Measurements from ENCODE around the gene PNPO. TPM values are rescaled to one million over a fixed set of nuclear protein-coding genes. Genes with fewer than 3 reads are reported as not detected.

PNPO gene
- total and polyA plus RNA-seq, 2 of the 13 experiments (the other 11 are each of a cell fraction or from before 2014, with no cell fraction given), result 47.9 to 63.3 TPM

GRCh38 chr17:47961406-47961805, 20.0 kb downstream of the PNPO start:
- ChIA-PET CTCF (ENCODE audit: low intra/inter-chr PET ratio, low total read pairs) (no interaction called here), POLR2A (interaction anchor here (2.9 to 15.1 kb wide), 3 partner anchors 7 to 20 kb away, joined by 13 to 267 read pairs (median 20); partner anchors contain the start of genes CDK5RAP3 and PNPO)
- in situ Hi-C loops (cut with HindIII; ENCODE audit: extremely low pct_ligation_motif_present, low pct_unique_long_range_greater_than_20kb) (no loop called here), intact Hi-C loops (cut with micrococcal nuclease; ENCODE audit: unreplicated experiment) (no loop called here)
- no peak for DNase-seq (ENCODE audit: low spot score)
- H3K27me3 ChIP-seq (ENCODE audit: control insufficient read depth in 1 of 2, insufficient read depth in 2 of 2, low read length in 2 of 2), result peaks cover 0 to 2% of the 10 kb centered on the region in 2 experiments; a peak in 4 of 5 replicates
- no peaks in the 10 kb centered on the region for H3K79me2 ChIP-seq (ENCODE audit: insufficient read depth, low read length)
- no peak overlapping the region for H3K9ac ChIP-seq (ENCODE audit: insufficient read depth, low read depth, low read length)
- H3K36me3 ChIP-seq (replicated peaks in 1 of 2; ENCODE audit: control insufficient read depth in 1 of 2, insufficient read depth in 2 of 2, low read length in 2 of 2), result no peaks in the 10 kb centered on the region
- no peak for ATAC-seq
- H3K4me2 ChIP-seq (ENCODE audit: low read depth, low read length), result no peak overlapping the region
- H4K20me1 ChIP-seq (ENCODE audit: insufficient read depth, low read length), result no peaks in the 10 kb centered on the region
- no TSS peak for BruUV-seq (replicated peaks)
- no peak overlapping the region for H3K4me3 ChIP-seq (replicated peaks in 1 of 3; ENCODE audit: insufficient read depth in 1 of 3, low read depth in 2 of 3, low read length in 3 of 3)
- TF ChIP-seq HBP1 (CRISPR knock-in tag; IDR thresholded peaks at IDR 0.05; ENCODE audit: low read depth) (no peak), MAFF (IDR thresholded peaks at IDR 0.05; ENCODE audit: low read depth, low read length) (peak; percentile 87), SRSF4 (IDR thresholded peaks at IDR 0.05; ENCODE audit: low read depth, low read length, poor library complexity, severe bottlenecking) (no peak), MAFK (conservative IDR thresholded peaks at IDR 0.05 in 1 of 2, IDR thresholded peaks at IDR 0.05 in 1 of 2; ENCODE audit: low read length in 2 of 2) (peak; percentile 94), MYPOP (CRISPR knock-in tag; IDR thresholded peaks at IDR 0.05) (no peak)
- peaks cover 63% of the 10 kb centered on the region for H3K4me1 ChIP-seq (ENCODE audit: insufficient read depth, low read length)
- no peak overlapping the region for H2AFZ ChIP-seq (ENCODE audit: low read length)
- no peaks in the 10 kb centered on the region for H3K9me3 ChIP-seq (ENCODE audit: low read length)
- no peak for FAIRE-seq
- H3K27ac ChIP-seq (ENCODE audit: extremely low read length, insufficient read depth, low read length), result no peak overlapping the region
- 68% methylated on average over 6 of the region's 6 CpGs for WGBS (ENCODE audit: low lambda C conversion rate)

GRCh38 chr17:47962901-47963300, 21.5 kb downstream of the PNPO start:
- H2AFZ ChIP-seq (ENCODE audit: low read length), result no peak overlapping the region
- peaks cover 63% of the 10 kb centered on the region for H3K4me1 ChIP-seq (ENCODE audit: insufficient read depth, low read length)

More at GRCh38 chr17:47962901-47963300, 21.5 kb downstream of the PNPO start:
- no peaks in the 10 kb centered on the region for H3K9me3 ChIP-seq (ENCODE audit: low read length)
- H3K9ac ChIP-seq (ENCODE audit: insufficient read depth, low read depth, low read length), result no peak overlapping the region
- TF ChIP-seq EEA1 (CRISPR knock-in tag; IDR thresholded peaks at IDR 0.05; ENCODE audit: borderline replicate concordance) (no peak), SIX1 (CRISPR knock-in tag; IDR thresholded peaks at IDR 0.05; ENCODE audit: borderline replicate concordance) (no peak), ZNF670 (CRISPR knock-in tag; IDR thresholded peaks at IDR 0.05; ENCODE audit: borderline replicate concordance) (no peak)
- intact Hi-C loops (cut with micrococcal nuclease; ENCODE audit: unreplicated experiment), result no loop called here
- CTCF ChIA-PET (ENCODE audit: low intra/inter-chr PET ratio, low total read pairs), result no interaction called here
- H3K4me3 ChIP-seq (replicated peaks in 1 of 3; ENCODE audit: insufficient read depth in 1 of 3, low read depth in 2 of 3, low read length in 3 of 3), result no peak overlapping the region
- no peak overlapping the region for H3K27ac ChIP-seq (ENCODE audit: extremely low read length, insufficient read depth, low read length)
- no peaks in the 10 kb centered on the region; a peak in 3 of 5 replicates for H3K27me3 ChIP-seq (ENCODE audit: control insufficient read depth in 1 of 2, insufficient read depth in 2 of 2, low read length in 2 of 2)
- DNase-seq (ENCODE audit: low spot score), result no peak
- POLR2A ChIA-PET, result no interaction called here
- no peak overlapping the region for H3K4me2 ChIP-seq (ENCODE audit: low read depth, low read length)
- WGBS (ENCODE audit: low lambda C conversion rate), result 78% methylated on average over 3 of the region's 3 CpGs
- no peak for ATAC-seq
- in situ Hi-C loops (cut with HindIII; ENCODE audit: extremely low pct_ligation_motif_present, low pct_unique_long_range_greater_than_20kb), result no loop called here
- BruUV-seq (replicated peaks), result no TSS peak
- no peaks in the 10 kb centered on the region for H4K20me1 ChIP-seq (ENCODE audit: insufficient read depth, low read length)
- FAIRE-seq, result no peak
- H3K36me3 ChIP-seq (replicated peaks in 1 of 2; ENCODE audit: control insufficient read depth in 1 of 2, insufficient read depth in 2 of 2, low read length in 2 of 2), result no peaks in the 10 kb centered on the region
- no peaks in the 10 kb centered on the region for H3K79me2 ChIP-seq (ENCODE audit: insufficient read depth, low read length)
